GM23338 (cell line): ENCODE measurements around the gene CCDC63. TPM values are rescaled to one million over a fixed set of nuclear protein-coding genes. Genes with fewer than 3 reads are reported as not detected.

ENCODE experiments used
- ATAC-seq: fragments of 200-7000 bp; cut with Tn5 transposase; 3 replicates; pipeline ENCODE4 v1.9.1; 2020
- DNase-seq: peaks from one replicate; pipeline ENCODE4 v3.0.0-alpha.2; 2015; ENCODE audit warnings: low spot score
- H2AFZ ChIP-seq: fragments of 200-600 bp; sonication (generic); 2 replicates; pipeline ENCODE4 v1.8.0; 2016; ENCODE audit warnings: antibody characterized with exemption, mild to moderate bottlenecking, moderate library complexity
- H3F3A ChIP-seq: fragments of 200-600 bp; sonication (generic); replicated peaks from 2 replicates; pipeline ENCODE4 v1.8.0; 2017; ENCODE audit warnings: antibody characterized with exemption, mixed run types, low read depth
- H3K27ac ChIP-seq: fragments of 200-600 bp; sonication (generic); 2 replicates; pipeline ENCODE4 v1.6.1; 2016; ENCODE audit warnings: low read depth
- H3K27me3 ChIP-seq: fragments of 200-600 bp; sonication (generic); 2 replicates; pipeline ENCODE4 v1.8.0; 2016; ENCODE audit warnings: mild to moderate bottlenecking, mixed run types, moderate library complexity; ENCODE audit not compliant: insufficient read depth
- H3K36me3 ChIP-seq: fragments of 200-600 bp; sonication (generic); 2 replicates; pipeline ENCODE4 v1.8.0; 2016; ENCODE audit warnings: mild to moderate bottlenecking; ENCODE audit not compliant: insufficient read depth
- H3K4me1 ChIP-seq: fragments of 200-600 bp; sonication (generic); 2 replicates; pipeline ENCODE4 v1.8.0; 2016; ENCODE audit warnings: mild to moderate bottlenecking, moderate library complexity; ENCODE audit not compliant: insufficient read depth
- H3K4me2 ChIP-seq: fragments of 200-600 bp; sonication (generic); 2 replicates; pipeline ENCODE4 v1.7.1; 2017; ENCODE audit warnings: mixed run types
- H3K4me3 ChIP-seq: fragments of 200-600 bp; sonication (generic); 2 replicates; pipeline ENCODE4 v1.6.1; 2016; ENCODE audit warnings: mixed run types
- H3K79me2 ChIP-seq: fragments of 200-600 bp; sonication (generic); replicated peaks from 2 replicates; pipeline ENCODE4 v1.8.0; 2017; ENCODE audit warnings: mild to moderate bottlenecking; ENCODE audit not compliant: insufficient read depth
- H3K9me2 ChIP-seq: fragments of 200-600 bp; sonication (generic); 2 replicates; pipeline ENCODE4 v1.8.0; 2017; ENCODE audit not compliant: insufficient read depth
- H4K20me1 ChIP-seq: fragments of 200-600 bp; sonication (generic); replicated peaks from 2 replicates; pipeline ENCODE4 v1.8.0; 2017; ENCODE audit warnings: mild to moderate bottlenecking; ENCODE audit not compliant: insufficient read depth
- H3K27ac Mint-ChIP-seq: 2 replicates; pipeline ENCODE4 v1.8.0; 2020; ENCODE audit warnings: inconsistent platforms, mild to moderate bottlenecking, moderate library complexity, mixed read lengths
- H3K27me3 Mint-ChIP-seq: 3 replicates; pipeline ENCODE4 v1.8.0; 2022; ENCODE audit warnings: low read depth, mild to moderate bottlenecking, moderate library complexity, mixed read lengths, inconsistent platforms; ENCODE audit not compliant: insufficient read depth, poor library complexity
- H3K36me3 Mint-ChIP-seq: 3 replicates; pipeline ENCODE4 v1.8.0; 2021; ENCODE audit warnings: low read depth, mild to moderate bottlenecking, inconsistent platforms, moderate library complexity, mixed read lengths
- H3K4me1 Mint-ChIP-seq: 3 replicates; pipeline ENCODE4 v1.8.0; 2020; ENCODE audit warnings: mild to moderate bottlenecking, inconsistent platforms, mixed read lengths
- H3K4me3 Mint-ChIP-seq: 3 replicates; pipeline ENCODE4 v1.8.0; 2021; ENCODE audit warnings: moderate library complexity, mild to moderate bottlenecking, inconsistent platforms, mixed read lengths
- H3K9me3 Mint-ChIP-seq: 3 replicates; pipeline ENCODE4 v1.8.0; 2020; ENCODE audit warnings: moderate library complexity, mild to moderate bottlenecking, inconsistent platforms, mixed read lengths
- CREB1 ChIP-seq: fragments of 250-450 bp; sonication (Bioruptor Pico); IDR thresholded peaks from 2 replicates; pipeline ENCODE4 v1.5.0; 2020; ENCODE audit warnings: low read depth, mild to moderate bottlenecking, moderate library complexity
- CTCF ChIP-seq, 2 experiments: fragments of 200-600 bp in 1 of 2; sonication (generic) in 1 of 2; conservative IDR thresholded peaks; 2 replicates each; pipeline versions ENCODE4 v1.5.1 to v1.6.1; 2016 to 2017; ENCODE audit warnings: antibody characterized with exemption in 2 of 2, low read depth in 2 of 2, mild to moderate bottlenecking in 2 of 2, moderate library complexity in 1 of 2
- ETS1 ChIP-seq: IDR thresholded peaks from 2 replicates; pipeline ENCODE4 v1.6.1; 2016; ENCODE audit warnings: antibody characterized with exemption
- EZH2 ChIP-seq: fragments of 200-600 bp; sonication (generic); IDR thresholded peaks from one replicate; pipeline ENCODE4 v1.8.0; 2017; ENCODE audit warnings: antibody characterized with exemption, mild to moderate bottlenecking, low read depth; ENCODE audit not compliant: unreplicated experiment
- EZH2phosphoT487 ChIP-seq: fragments of 200-600 bp; sonication (generic); IDR thresholded peaks from one replicate; pipeline ENCODE4 v1.8.1; 2018; ENCODE audit warnings: antibody characterized with exemption; ENCODE audit not compliant: unreplicated experiment
- JUNB ChIP-seq: IDR thresholded peaks from one replicate; pipeline ENCODE4 v1.6.1; 2016; ENCODE audit warnings: antibody characterized with exemption; ENCODE audit not compliant: unreplicated experiment
- NANOG ChIP-seq: IDR thresholded peaks from 2 replicates; pipeline ENCODE4 v1.6.1; 2016; ENCODE audit warnings: antibody characterized with exemption, borderline replicate concordance
- POLR2AphosphoS5 ChIP-seq: IDR thresholded peaks from 2 replicates; pipeline ENCODE4 v1.6.1; 2016; ENCODE audit warnings: antibody characterized with exemption, low read depth
- REST ChIP-seq: IDR thresholded peaks from one replicate; pipeline ENCODE4 v1.6.1; 2018; ENCODE audit warnings: antibody characterized with exemption; ENCODE audit not compliant: unreplicated experiment
- STAT1 ChIP-seq: IDR thresholded peaks from one replicate; pipeline ENCODE4 v1.6.1; 2016; ENCODE audit warnings: antibody characterized with exemption; ENCODE audit not compliant: unreplicated experiment
- ZNF114 ChIP-seq: fragments of 250-450 bp; sonication (Bioruptor Pico); IDR thresholded peaks from 2 replicates; pipeline ENCODE4 v1.5.0; 2020; ENCODE audit warnings: mild to moderate bottlenecking, moderate library complexity
- ZNF331 ChIP-seq: fragments of 250-450 bp; sonication (Bioruptor Pico); IDR thresholded peaks from 2 replicates; pipeline ENCODE4 v1.5.0; 2020; ENCODE audit warnings: low read depth, mild to moderate bottlenecking, moderate library complexity
- ZNF462 ChIP-seq: fragments of 250-450 bp; sonication (Bioruptor Pico); IDR thresholded peaks from 2 replicates; pipeline ENCODE4 v1.5.0; 2020; ENCODE audit warnings: mild to moderate bottlenecking, moderate library complexity
- polyA plus RNA-seq: library from polyadenylated mRNA; unstranded; fragments of >200 nt; fragmentation: Nextera tagmentation; extraction: Ambion mirVana; gene quantifications from 2 replicates; pipeline ENCODE4 v1.2.1, GENCODE V29; 2016
- total RNA-seq: library from RNA; depleted of rRNA; stranded (reverse); fragments of >200 nt; shearing (Covaris generic); gene quantifications from 2 replicates; pipeline ENCODE4 v1.2.3, GENCODE V29; 2014

Gene CCDC63
- total and polyA plus RNA-seq, 2 experiments from 2014 or later = 1.8 TPM; not detected in 1

- TF ChIP-seq CREB1 (no peak), EZH2phosphoT487 (no peak), NANOG (no peak), JUNB (no peak), ZNF331 (CRISPR knock-in tag) (no peak), EZH2 (no peak), STAT1 (no peak), POLR2AphosphoS5 (no peak), ETS1 (no peak), CTCF (conservative IDR thresholded peaks at IDR 0.05; ENCODE audit: low read depth in 2 of 2) (no peak), REST (no peak), ZNF462 (no peak), ZNF114 (CRISPR knock-in tag) (no peak)
- Histone ChIP-seq H2AFZ (no peak overlapping the region), H3K4me2 (no peak overlapping the region), H3F3A (no peaks in the 10 kb centered on the region), H3K79me2 (no peaks in the 10 kb centered on the region), H3K27ac (no peak overlapping the region), H4K20me1 (no peaks in the 10 kb centered on the region), H3K27me3 (no peaks in the 10 kb centered on the region), H3K4me1 (peaks cover 5% of the 10 kb centered on the region), H3K4me3 (no peak overlapping the region), H3K9me2 (no peaks in the 10 kb centered on the region), H3K36me3 (no peaks in the 10 kb centered on the region)
- H3K9me3 Mint-ChIP-seq = no peaks in the 10 kb centered on the region
- peaks cover 5% of the 10 kb centered on the region; the same call in 1 of the 3 replicates for H3K4me1 Mint-ChIP-seq
- no peak overlapping the region for H3K27ac Mint-ChIP-seq
- H3K4me3 Mint-ChIP-seq = no peak overlapping the region
- ATAC-seq (no peak), DNase-seq (no peak)
- no peaks in the 10 kb centered on the region for H3K36me3 Mint-ChIP-seq
- H3K27me3 Mint-ChIP-seq = peaks cover 10% of the 10 kb centered on the region
These were observed 23.9 kb upstream of the CCDC63 start for GRCh38 chr12:110822821-110823415.
